ENCODE measurements around the gene MAPK14.

Gene MAPK14

DNA sequence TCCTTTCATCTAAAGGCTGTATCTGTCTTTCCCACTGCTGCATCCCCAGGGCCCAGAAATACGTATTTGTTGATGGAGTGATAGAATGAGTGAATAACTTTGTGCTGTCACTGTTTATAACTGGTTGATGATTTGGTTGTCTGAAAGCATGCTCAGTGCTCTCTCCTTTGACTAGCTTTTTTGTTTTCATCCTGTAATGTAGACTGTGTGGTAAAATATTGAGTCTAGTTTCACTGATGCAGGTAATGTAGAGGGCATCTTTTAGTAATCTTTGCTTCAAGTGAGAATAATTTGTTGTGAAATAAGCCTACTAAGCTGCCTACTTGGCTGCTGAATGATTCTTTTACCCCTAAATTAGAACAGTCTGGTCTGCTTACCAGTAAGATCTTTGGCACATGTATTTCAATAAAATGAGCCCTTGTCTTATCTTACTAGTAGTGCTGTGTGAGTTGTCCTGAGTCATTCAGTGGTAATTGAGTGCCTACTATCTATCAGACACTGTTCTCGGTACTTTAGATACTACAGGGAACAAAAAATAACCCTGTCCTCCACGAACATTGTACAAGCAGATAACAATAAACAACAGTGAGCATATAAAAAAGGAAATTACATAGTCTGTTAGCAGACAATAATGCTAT is 39.9 kb downstream of the MAPK14 start:
- no peak for DNase-seq (ENCODE audit: low read depth)

GRCh38 chr6:36068012-36068392 is 40.4 kb downstream of the MAPK14 start:
- H3K4me3 ChIP-seq (ENCODE audit: low read depth, low read length): no peak overlapping the region
- no peak for DNase-seq (ENCODE audit: low read depth)
- TF ChIP-seq, protein P1, sequence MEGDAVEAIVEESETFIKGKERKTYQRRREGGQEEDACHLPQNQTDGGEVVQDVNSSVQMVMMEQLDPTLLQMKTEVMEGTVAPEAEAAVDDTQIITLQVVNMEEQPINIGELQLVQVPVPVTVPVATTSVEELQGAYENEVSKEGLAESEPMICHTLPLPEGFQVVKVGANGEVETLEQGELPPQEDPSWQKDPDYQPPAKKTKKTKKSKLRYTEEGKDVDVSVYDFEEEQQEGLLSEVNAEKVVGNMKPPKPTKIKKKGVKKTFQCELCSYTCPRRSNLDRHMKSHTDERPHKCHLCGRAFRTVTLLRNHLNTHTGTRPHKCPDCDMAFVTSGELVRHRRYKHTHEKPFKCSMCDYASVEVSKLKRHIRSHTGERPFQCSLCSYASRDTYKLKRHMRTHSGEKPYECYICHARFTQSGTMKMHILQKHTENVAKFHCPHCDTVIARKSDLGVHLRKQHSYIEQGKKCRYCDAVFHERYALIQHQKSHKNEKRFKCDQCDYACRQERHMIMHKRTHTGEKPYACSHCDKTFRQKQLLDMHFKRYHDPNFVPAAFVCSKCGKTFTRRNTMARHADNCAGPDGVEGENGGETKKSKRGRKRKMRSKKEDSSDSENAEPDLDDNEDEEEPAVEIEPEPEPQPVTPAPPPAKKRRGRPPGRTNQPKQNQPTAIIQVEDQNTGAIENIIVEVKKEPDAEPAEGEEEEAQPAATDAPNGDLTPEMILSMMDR (IDR thresholded peaks at IDR 0.05; ENCODE audit: low read depth, low read length, missing control alignments): no peak

More for the DNA sequence above, 39.9 kb downstream of the MAPK14 start:
- H3K4me3 ChIP-seq (ENCODE audit: low read depth, low read length): no peak overlapping the region
- TF ChIP-seq, protein P1 (IDR thresholded peaks at IDR 0.05; ENCODE audit: low read depth, low read length, missing control alignments): no peak

DNA sequence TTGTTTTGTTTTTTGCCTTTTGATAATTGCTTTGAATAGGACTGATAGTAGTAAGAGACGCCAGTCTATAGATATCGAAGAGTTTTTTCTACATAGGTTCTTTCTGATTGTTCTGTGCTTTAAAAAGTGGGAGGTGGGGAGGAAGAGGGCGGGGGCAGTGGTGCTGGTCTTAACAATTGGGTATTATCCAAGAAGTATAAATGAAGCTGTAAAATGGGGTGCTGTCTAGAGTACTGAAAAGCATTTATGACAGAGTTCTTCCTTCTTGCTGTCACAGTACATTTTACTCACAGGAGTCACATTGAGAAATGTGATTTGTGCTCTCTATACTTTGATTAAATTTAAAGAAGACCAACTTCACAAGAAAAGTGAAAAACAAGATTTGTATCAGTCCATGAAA is 41.0 kb downstream of the MAPK14 start:
- no peak overlapping the region for H3K4me3 ChIP-seq (ENCODE audit: low read depth, low read length)
- DNase-seq (ENCODE audit: low read depth): no peak
- TF ChIP-seq, protein P1 (IDR thresholded peaks at IDR 0.05; ENCODE audit: low read depth, low read length, missing control alignments): no peak

DNA sequence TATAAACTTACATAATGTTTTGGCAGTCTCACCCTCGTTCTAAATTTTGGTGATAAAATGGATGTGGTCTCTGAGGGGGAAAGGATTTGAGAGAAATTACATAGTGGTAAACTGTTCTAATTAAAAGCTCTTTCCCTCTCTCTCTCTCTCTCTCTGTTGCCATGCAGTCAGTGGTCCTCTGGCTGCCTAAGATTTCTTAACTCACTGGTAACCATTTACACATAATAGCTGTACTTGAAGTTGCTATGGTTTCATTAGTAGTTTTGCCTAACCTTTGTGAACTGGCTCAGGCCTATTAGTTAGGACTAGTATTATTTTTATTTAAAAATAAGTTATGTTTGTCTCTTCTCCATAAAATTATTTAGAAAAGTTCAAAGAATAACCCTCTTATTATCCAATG is 42.0 kb downstream of the MAPK14 start:
- no peak overlapping the region for H3K4me3 ChIP-seq (ENCODE audit: low read depth, low read length)
- no peak for DNase-seq (ENCODE audit: low read depth)
- TF ChIP-seq, protein P1 (IDR thresholded peaks at IDR 0.05; ENCODE audit: low read depth, low read length, missing control alignments): no peak

DNA sequence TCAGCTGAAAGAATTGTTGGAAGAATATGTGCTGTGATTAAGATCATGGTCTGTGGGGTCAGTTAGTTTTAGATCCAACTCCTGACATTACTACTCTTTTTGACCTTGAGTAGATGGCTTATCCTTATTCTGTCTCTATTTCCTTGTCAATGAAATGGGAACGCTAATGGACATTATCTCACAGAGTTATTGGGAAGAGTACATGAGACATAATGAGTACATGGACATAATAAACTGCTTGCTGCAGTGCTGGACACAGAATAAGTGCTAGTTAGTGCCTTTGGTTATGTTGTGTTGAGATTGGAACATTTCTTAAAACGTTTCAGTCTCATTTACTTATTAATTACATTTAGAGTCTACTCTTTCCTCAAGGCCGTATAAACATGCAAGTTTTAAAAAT is 42.6 kb downstream of the MAPK14 start:
- H3K4me3 ChIP-seq (ENCODE audit: low read depth, low read length): no peak overlapping the region
- TF ChIP-seq, protein P1 (IDR thresholded peaks at IDR 0.05; ENCODE audit: low read depth, low read length, missing control alignments): no peak
- no peak for DNase-seq (ENCODE audit: low read depth)

DNA sequence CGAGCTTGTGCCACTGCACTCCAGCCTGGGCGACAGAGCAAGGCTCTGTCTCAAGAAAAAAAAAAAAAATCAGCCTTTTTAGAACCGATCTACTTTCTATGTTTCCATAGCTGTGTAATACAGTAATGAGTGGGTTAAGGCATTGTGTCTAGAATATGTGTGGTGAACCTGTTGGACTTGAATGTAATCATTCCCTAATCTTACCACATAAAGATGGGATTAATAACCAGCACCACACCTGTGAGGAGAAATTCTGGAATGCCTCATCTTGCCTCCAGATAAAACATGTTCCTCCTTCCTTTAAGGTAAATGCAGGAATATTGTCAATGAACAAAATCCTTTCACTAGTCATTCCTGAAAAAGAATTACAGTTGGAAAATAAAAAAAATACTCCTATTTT is 43.7 kb downstream of the MAPK14 start:
- TF ChIP-seq, protein P1 (IDR thresholded peaks at IDR 0.05; ENCODE audit: low read depth, low read length, missing control alignments): no peak
- no peak overlapping the region for H3K4me3 ChIP-seq (ENCODE audit: low read depth, low read length)
- DNase-seq (ENCODE audit: low read depth): no peak

- no peak overlapping the region for H3K4me3 ChIP-seq (ENCODE audit: low read depth, low read length)
- no peak for DNase-seq (ENCODE audit: low read depth)
- TF ChIP-seq, protein P1 (IDR thresholded peaks at IDR 0.05; ENCODE audit: low read depth, low read length, missing control alignments): no peak
These were observed 44.1 kb downstream of the MAPK14 start for GRCh38 chr6:36071714-36072113.

Data from GM12864 (cell line).